Endodermal cell (in vitro differentiated cells): ENCODE data around the gene SLC15A5. TPM values are rescaled to one million over a fixed set of nuclear protein-coding genes. Genes with fewer than 3 reads are reported as not detected.

Experiments used
- DNase-seq: peaks from one replicate; pipeline ENCODE4 v3.0.0-alpha.2; 2017
- H3K27ac ChIP-seq: 2 replicates; pipeline ENCODE4 v1.5.1; 2013; ENCODE audit warnings: mild to moderate bottlenecking, low read depth, low read length, moderate library complexity
- H3K27me3 ChIP-seq: 2 replicates; pipeline ENCODE4 v1.6.1; 2013; ENCODE audit warnings: mild to moderate bottlenecking, low read length, moderate library complexity; ENCODE audit not compliant: insufficient read depth, control insufficient read depth, poor library complexity, severe bottlenecking
- H3K36me3 ChIP-seq: 2 replicates; pipeline ENCODE4 v1.7.0; 2013; ENCODE audit warnings: mild to moderate bottlenecking, low read length, moderate library complexity; ENCODE audit not compliant: control insufficient read depth, insufficient read depth
- H3K4me1 ChIP-seq: one replicate; pipeline ENCODE4 v1.7.0; 2013; ENCODE audit warnings: low read length; ENCODE audit not compliant: control insufficient read depth, insufficient read depth
- H3K4me3 ChIP-seq: 2 replicates; pipeline ENCODE4 v1.5.1; 2013; ENCODE audit warnings: mild to moderate bottlenecking, low read length, moderate library complexity
- H3K9ac ChIP-seq: 2 replicates; pipeline ENCODE4 v1.6.1; 2013; ENCODE audit warnings: mild to moderate bottlenecking, low read length, moderate library complexity; ENCODE audit not compliant: poor library complexity, severe bottlenecking; ENCODE audit errors: extremely low read depth
- H3K9me3 ChIP-seq: 2 replicates; pipeline ENCODE4 v1.6.1; 2013; ENCODE audit warnings: mild to moderate bottlenecking, low read length, moderate library complexity; ENCODE audit not compliant: control insufficient read depth
- H3K27ac Mint-ChIP-seq: 2 replicates; pipeline ENCODE4 v1.8.0; 2020; ENCODE audit warnings: mixed read lengths
- H3K27me3 Mint-ChIP-seq: 2 replicates; pipeline ENCODE4 v1.8.0; 2021; ENCODE audit warnings: mild to moderate bottlenecking, mixed read lengths; ENCODE audit not compliant: insufficient read depth
- H3K36me3 Mint-ChIP-seq: 2 replicates; pipeline ENCODE4 v1.8.0; 2020; ENCODE audit warnings: low read depth, mixed read lengths
- H3K4me1 Mint-ChIP-seq: 2 replicates; pipeline ENCODE4 v1.8.0; 2020; ENCODE audit warnings: mixed read lengths
- H3K4me3 Mint-ChIP-seq: 2 replicates; pipeline ENCODE4 v1.8.0; 2020; ENCODE audit warnings: mild to moderate bottlenecking, moderate library complexity, mixed read lengths
- H3K9me3 Mint-ChIP-seq: 2 replicates; pipeline ENCODE4 v1.8.0; 2020; ENCODE audit warnings: mild to moderate bottlenecking, mixed read lengths
- WGBS, 2 experiments: methylation state at CpG; one replicate each; pipeline versions ENCODE4 v1.1.5 to v1.1.7; 2013; ENCODE audit warnings: missing lambda C conversion rate in 2 of 2, mixed read lengths in 1 of 2; ENCODE audit not compliant: insufficient coverage in 1 of 2, insufficient read length in 1 of 2; 5-methylcytosine and 5-hydroxymethylcytosine counted together
- total RNA-seq, 2 donors: library from RNA; stranded (reverse); fragmentation: NEBNext Ultra II Directional in 1 of 2; extraction: Animal tissue kit (Norgen Biotek cat#: 25700) in 1 of 2; gene quantifications; 2 replicates in 1 of 2; 3 replicates in 1 of 2; pipeline ENCODE4 v1.2.1, GENCODE V29; 2021
- TF ChIP-seq, protein P1 (sequence below): fragments of 200-600 bp; sonication (generic); conservative IDR thresholded peaks from 2 replicates; pipeline ENCODE4 v1.5.0; 2021; ENCODE audit warnings: antibody characterized with exemption, mild to moderate bottlenecking

Gene SLC15A5
- total RNA-seq, 2 donors from 2014 or later = not detected

DNA sequence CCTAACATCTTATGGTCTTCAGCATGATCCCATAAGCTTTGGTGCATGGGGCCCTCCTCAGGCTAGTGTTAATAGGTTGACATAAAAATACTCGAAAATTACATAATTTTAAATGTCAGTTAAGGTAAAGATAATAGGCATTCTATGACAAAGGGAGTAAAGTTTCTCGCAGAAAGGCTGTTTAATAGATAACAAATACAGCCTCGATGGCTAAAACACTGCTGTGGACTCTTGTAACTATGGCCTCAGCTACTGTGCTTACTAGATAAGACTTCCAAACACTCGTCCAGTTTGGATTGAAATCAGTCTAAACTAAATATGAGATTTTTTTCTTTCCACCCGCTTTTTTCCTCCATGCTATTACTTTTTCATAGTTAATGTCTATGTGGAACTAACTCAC, 46.8 kb upstream of the SLC15A5 start:
- no peaks in the 10 kb centered on the region for H3K27me3 Mint-ChIP-seq
- 84 to 91% methylated on average over 4 to 5 of the region's 5 CpGs for WGBS, 2 experiments
- no peaks in the 10 kb centered on the region for H3K4me1 ChIP-seq
- TF ChIP-seq, protein P1, sequence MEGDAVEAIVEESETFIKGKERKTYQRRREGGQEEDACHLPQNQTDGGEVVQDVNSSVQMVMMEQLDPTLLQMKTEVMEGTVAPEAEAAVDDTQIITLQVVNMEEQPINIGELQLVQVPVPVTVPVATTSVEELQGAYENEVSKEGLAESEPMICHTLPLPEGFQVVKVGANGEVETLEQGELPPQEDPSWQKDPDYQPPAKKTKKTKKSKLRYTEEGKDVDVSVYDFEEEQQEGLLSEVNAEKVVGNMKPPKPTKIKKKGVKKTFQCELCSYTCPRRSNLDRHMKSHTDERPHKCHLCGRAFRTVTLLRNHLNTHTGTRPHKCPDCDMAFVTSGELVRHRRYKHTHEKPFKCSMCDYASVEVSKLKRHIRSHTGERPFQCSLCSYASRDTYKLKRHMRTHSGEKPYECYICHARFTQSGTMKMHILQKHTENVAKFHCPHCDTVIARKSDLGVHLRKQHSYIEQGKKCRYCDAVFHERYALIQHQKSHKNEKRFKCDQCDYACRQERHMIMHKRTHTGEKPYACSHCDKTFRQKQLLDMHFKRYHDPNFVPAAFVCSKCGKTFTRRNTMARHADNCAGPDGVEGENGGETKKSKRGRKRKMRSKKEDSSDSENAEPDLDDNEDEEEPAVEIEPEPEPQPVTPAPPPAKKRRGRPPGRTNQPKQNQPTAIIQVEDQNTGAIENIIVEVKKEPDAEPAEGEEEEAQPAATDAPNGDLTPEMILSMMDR = no peak
- H3K4me3 Mint-ChIP-seq = no peak overlapping the region
- H3K9me3 Mint-ChIP-seq = peaks cover 16% of the 10 kb centered on the region
- H3K9me3 ChIP-seq = peaks cover 8% of the 10 kb centered on the region
- H3K27ac ChIP-seq = no peak overlapping the region
- H3K4me1 Mint-ChIP-seq = peaks cover 13% of the 10 kb centered on the region
- no peaks in the 10 kb centered on the region for H3K36me3 ChIP-seq
- H3K9ac ChIP-seq = no peak overlapping the region
- H3K27me3 ChIP-seq = no peaks in the 10 kb centered on the region
- no peak for DNase-seq
- H3K36me3 Mint-ChIP-seq = no peaks in the 10 kb centered on the region
- H3K27ac Mint-ChIP-seq = no peak overlapping the region
- H3K4me3 ChIP-seq = no peak overlapping the region

- TF ChIP-seq, protein P1 = no peak
- Mint-ChIP-seq H3K4me1 (peaks cover 13% of the 10 kb centered on the region), H3K27me3 (no peaks in the 10 kb centered on the region), H3K9me3 (peaks cover 16% of the 10 kb centered on the region), H3K4me3 (no peak overlapping the region), H3K27ac (no peak overlapping the region), H3K36me3 (no peaks in the 10 kb centered on the region)
- no peaks in the 10 kb centered on the region for H3K36me3 ChIP-seq
- no peaks in the 10 kb centered on the region for H3K4me1 ChIP-seq
- no peak for DNase-seq
- H3K9ac ChIP-seq = no peak overlapping the region
- 100% methylated on average over 1 of the region's 2 CpGs for WGBS, 2 experiments
- H3K9me3 ChIP-seq = peaks cover 8% of the 10 kb centered on the region
- H3K27me3 ChIP-seq = no peaks in the 10 kb centered on the region
- H3K4me3 ChIP-seq = no peak overlapping the region
- H3K27ac ChIP-seq = no peak overlapping the region
Measured at GRCh38 chr12:16323638-16324037, 46.2 kb upstream of the SLC15A5 start.

DNA sequence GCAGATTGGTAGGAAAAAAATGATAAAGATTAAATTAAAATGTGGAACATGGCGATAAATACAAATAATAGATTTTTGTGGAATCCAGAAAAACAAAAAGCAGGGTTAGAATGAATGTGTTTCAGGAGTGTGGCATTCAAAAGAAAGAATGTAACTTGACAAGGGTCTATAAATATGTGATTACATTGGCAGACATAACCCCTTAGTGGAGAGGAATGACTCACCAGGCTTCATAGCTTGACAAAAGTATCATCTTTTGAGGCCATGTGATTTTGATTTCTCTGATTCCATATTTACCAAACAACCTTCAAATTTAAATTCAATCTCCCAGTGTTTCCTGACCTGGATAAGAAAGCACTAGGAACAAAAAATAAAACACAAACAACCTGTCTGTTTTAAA, 45.5 kb upstream of the SLC15A5 start:
- H3K27ac Mint-ChIP-seq = no peak overlapping the region
- TF ChIP-seq, protein P1 = no peak
- H3K36me3 ChIP-seq = no peaks in the 10 kb centered on the region
- no peak overlapping the region for H3K4me3 ChIP-seq
- no peak overlapping the region for H3K9ac ChIP-seq
- H3K27ac ChIP-seq = no peak overlapping the region
- peaks cover 13% of the 10 kb centered on the region for H3K4me1 Mint-ChIP-seq
- H3K36me3 Mint-ChIP-seq = no peaks in the 10 kb centered on the region
- H3K9me3 Mint-ChIP-seq = peaks cover 9% of the 10 kb centered on the region
- H3K27me3 ChIP-seq = no peaks in the 10 kb centered on the region
- 87 to 92% methylated on average over 1 of the region's 1 CpG for WGBS, 2 experiments
- H3K4me1 ChIP-seq = no peaks in the 10 kb centered on the region
- H3K4me3 Mint-ChIP-seq = no peak overlapping the region
- no peaks in the 10 kb centered on the region for H3K27me3 Mint-ChIP-seq
- peaks cover 4% of the 10 kb centered on the region for H3K9me3 ChIP-seq
- DNase-seq = no peak
